ENCODE data around the gene AGL. TPM values are rescaled to one million over a fixed set of nuclear protein-coding genes. Genes with fewer than 3 reads are reported as not detected.

Gene AGL
- total RNA-seq, 4 donors from 2014 or later: 8.0 to 25.9 (median 17.1) TPM

- intact Hi-C loops (cut with DNase I; ENCODE audit: low total_unique reads) (no loop called here), in situ Hi-C loops (cut with MboI; ENCODE audit: low pct_ligation_motif_present in 1 of 4, low pct_unique_long_range_greater_than_20kb in 1 of 4, low sequenced_read_pairs in 3 of 4) (no loop called here)
- no peak for DNase-seq
- WGBS, 2 donors (ENCODE audit: low coverage in 1 of 2): 82 to 83% methylated on average over 1 of the region's 1 CpG
- H3K36me3 ChIP-seq: no peaks in the 10 kb centered on the region
- no peaks in the 10 kb centered on the region for H3K4me1 ChIP-seq
- no peak overlapping the region for H3K4me3 ChIP-seq
- no peaks in the 10 kb centered on the region for H3K9me3 ChIP-seq
- no peak overlapping the region for H3K27ac ChIP-seq
- TF ChIP-seq POLR2AphosphoS5 (IDR thresholded peaks at IDR 0.05): no peak
- TF ChIP-seq EP300 (IDR thresholded peaks at IDR 0.05; ENCODE audit: low read depth): no peak
- no peak for TF ChIP-seq POLR2A (IDR thresholded peaks at IDR 0.05)
- TF ChIP-seq, protein P1, sequence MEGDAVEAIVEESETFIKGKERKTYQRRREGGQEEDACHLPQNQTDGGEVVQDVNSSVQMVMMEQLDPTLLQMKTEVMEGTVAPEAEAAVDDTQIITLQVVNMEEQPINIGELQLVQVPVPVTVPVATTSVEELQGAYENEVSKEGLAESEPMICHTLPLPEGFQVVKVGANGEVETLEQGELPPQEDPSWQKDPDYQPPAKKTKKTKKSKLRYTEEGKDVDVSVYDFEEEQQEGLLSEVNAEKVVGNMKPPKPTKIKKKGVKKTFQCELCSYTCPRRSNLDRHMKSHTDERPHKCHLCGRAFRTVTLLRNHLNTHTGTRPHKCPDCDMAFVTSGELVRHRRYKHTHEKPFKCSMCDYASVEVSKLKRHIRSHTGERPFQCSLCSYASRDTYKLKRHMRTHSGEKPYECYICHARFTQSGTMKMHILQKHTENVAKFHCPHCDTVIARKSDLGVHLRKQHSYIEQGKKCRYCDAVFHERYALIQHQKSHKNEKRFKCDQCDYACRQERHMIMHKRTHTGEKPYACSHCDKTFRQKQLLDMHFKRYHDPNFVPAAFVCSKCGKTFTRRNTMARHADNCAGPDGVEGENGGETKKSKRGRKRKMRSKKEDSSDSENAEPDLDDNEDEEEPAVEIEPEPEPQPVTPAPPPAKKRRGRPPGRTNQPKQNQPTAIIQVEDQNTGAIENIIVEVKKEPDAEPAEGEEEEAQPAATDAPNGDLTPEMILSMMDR (IDR thresholded peaks at IDR 0.05): no peak
- H3K27me3 ChIP-seq: no peaks in the 10 kb centered on the region
These were observed 94.0 kb downstream of the AGL start for GRCh38 chr1:99944192-99944591.

DNA sequence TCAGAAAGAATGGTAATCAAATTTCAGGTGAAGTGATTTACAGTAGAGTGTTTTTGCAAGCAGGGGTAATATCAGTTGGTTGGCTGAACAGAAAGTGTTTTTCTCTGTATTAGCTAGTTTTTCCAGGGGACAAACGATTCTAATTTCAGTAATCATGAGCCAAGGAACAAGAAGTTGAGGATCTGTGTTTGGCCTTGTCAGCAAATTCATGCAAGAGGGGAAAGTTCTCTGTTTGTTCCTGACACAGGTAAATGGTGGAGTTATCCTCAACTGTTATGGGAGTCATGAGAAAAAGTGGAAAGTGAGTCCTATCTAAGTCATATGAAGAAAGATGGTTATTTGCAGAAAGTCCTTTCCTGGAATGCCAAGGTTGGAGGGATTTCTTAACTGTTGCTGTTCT, 95.0 kb downstream of the AGL start:
- DNase-seq: no peak
- Histone ChIP-seq H3K27ac (no peak overlapping the region), H3K27me3 (no peaks in the 10 kb centered on the region), H3K9me3 (no peaks in the 10 kb centered on the region), H3K4me3 (no peak overlapping the region), H3K4me1 (no peaks in the 10 kb centered on the region), H3K36me3 (no peaks in the 10 kb centered on the region)
- in situ Hi-C loops (cut with MboI; ENCODE audit: low pct_ligation_motif_present in 1 of 4, low pct_unique_long_range_greater_than_20kb in 1 of 4, low sequenced_read_pairs in 3 of 4) (no loop called here), intact Hi-C loops (cut with DNase I; ENCODE audit: low total_unique reads) (no loop called here)
- 84 to 89% methylated on average over 1 of the region's 1 CpG for WGBS, 2 donors (ENCODE audit: low coverage in 1 of 2)
- TF ChIP-seq EP300 (IDR thresholded peaks at IDR 0.05; ENCODE audit: low read depth): no peak
- TF ChIP-seq POLR2A (IDR thresholded peaks at IDR 0.05): no peak
- TF ChIP-seq POLR2AphosphoS5 (IDR thresholded peaks at IDR 0.05): no peak
- TF ChIP-seq, protein P1 (IDR thresholded peaks at IDR 0.05): no peak

DNA sequence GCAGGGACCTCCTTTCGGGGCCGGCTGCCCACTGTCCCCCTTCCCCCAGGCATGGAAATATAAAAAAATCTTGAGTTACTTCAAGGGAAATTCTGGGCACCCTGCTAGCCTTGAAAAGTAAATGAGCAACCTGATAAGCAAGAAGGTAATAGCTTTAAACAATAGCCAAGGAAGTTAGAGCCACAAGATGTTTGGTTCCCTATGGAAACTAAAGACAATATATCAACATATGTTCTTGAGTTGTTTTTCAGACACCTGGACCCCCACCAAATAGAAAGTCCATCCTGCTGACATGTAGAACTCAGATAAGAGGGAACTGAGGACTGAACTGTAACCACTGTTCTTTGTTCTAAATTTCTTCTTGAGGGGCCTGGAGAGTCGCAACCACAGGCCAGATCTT, 100.3 kb downstream of the AGL start:
- Histone ChIP-seq H3K36me3 (no peaks in the 10 kb centered on the region), H3K4me1 (no peaks in the 10 kb centered on the region), H3K9me3 (no peaks in the 10 kb centered on the region), H3K4me3 (no peak overlapping the region), H3K27me3 (no peaks in the 10 kb centered on the region), H3K27ac (no peak overlapping the region)
- in situ Hi-C loops (cut with MboI; ENCODE audit: low pct_ligation_motif_present in 1 of 4, low pct_unique_long_range_greater_than_20kb in 1 of 4, low sequenced_read_pairs in 3 of 4): no loop called here
- TF ChIP-seq POLR2A (IDR thresholded peaks at IDR 0.05) (no peak), POLR2AphosphoS5 (IDR thresholded peaks at IDR 0.05) (no peak), EP300 (IDR thresholded peaks at IDR 0.05; ENCODE audit: low read depth) (no peak)
- TF ChIP-seq, protein P1 (IDR thresholded peaks at IDR 0.05): no peak
- intact Hi-C loops (cut with DNase I; ENCODE audit: low total_unique reads): no loop called here
- WGBS, 2 donors (ENCODE audit: low coverage in 1 of 2): 74 to 82% methylated on average over 3 of the region's 3 CpGs
- DNase-seq: no peak

DNA sequence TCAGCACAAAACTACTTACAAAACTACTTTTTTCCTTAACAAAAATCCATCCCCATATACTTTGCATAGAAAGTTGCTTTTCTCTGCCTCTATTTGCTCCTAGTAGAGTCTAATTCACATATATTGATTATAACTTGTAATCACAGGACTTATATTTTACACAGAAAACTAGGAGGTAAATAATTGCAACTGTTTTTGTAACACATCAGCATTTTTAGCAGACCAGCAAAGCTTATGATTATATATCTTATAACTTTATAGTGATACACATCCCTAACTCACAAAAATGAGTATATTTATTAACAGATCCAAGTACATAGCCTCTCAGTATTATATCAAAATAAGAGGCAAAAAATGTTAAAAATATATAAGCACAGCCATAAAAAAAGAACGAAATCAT, 102.4 kb downstream of the AGL start:
- no peak overlapping the region for H3K4me3 ChIP-seq
- intact Hi-C loops (cut with DNase I; ENCODE audit: low total_unique reads): no loop called here
- H3K36me3 ChIP-seq: no peaks in the 10 kb centered on the region
- no peaks in the 10 kb centered on the region for H3K27me3 ChIP-seq
- 81 to 83% methylated on average over 1 of the region's 1 CpG for WGBS, 2 donors (ENCODE audit: low coverage in 1 of 2)
- DNase-seq: no peak
- no peaks in the 10 kb centered on the region for H3K9me3 ChIP-seq
- no peak overlapping the region for H3K27ac ChIP-seq
- no peaks in the 10 kb centered on the region for H3K4me1 ChIP-seq
- TF ChIP-seq, protein P1 (IDR thresholded peaks at IDR 0.05): no peak
- TF ChIP-seq POLR2A (IDR thresholded peaks at IDR 0.05) (no peak), EP300 (IDR thresholded peaks at IDR 0.05; ENCODE audit: low read depth) (no peak)
- in situ Hi-C loops (cut with MboI; ENCODE audit: low pct_ligation_motif_present in 1 of 4, low pct_unique_long_range_greater_than_20kb in 1 of 4, low sequenced_read_pairs in 3 of 4): no loop called here
